ENCODE results near the gene JAK1. TPM values are rescaled to one million over a fixed set of nuclear protein-coding genes. Genes with fewer than 3 reads are reported as not detected.

JAK1 gene
- total RNA-seq, 2 donors from 2014 or later: 83.7 to 98.7 TPM

DNA sequence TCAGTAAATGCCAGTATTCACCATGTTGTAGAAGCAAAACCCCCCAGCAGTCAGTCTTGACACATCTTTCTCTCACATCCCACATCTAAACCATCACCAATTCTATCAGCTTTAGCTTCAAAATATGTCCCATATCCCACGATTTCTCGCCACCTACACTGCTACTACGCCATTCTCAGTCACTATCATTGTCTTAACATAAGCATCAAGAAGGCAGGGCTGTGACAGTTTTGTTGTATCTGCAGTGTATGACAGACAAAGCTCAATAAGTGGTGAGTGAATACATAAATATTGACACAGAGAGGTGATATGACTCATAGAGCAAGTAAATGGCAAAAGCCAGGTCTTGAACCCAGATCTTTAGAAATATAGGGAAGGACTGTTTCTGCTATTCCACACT is 59.9 kb downstream of the JAK1 start:
- intact Hi-C loops (cut with DNase I): no loop called here
- ATAC-seq (no peak), DNase-seq (no peak)

DNA sequence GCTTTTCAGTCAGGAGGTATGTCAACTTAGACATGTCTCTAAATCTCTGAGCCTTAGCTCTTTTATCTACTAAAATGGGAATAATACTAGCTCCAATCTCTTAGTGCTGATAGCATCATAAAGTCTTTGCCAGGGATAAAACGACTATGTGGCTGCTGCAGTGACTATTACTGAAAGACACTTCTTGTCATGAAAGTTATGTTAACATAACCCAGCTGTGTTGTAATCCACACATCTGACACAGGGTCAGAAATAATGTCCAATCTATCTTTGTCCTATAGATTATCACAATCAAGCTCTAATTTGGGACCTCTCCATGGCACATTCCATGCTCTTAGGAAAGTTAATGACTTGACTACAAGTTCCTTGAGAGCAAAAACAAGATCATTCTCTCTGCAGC is 62.8 kb downstream of the JAK1 start:
- intact Hi-C loops (cut with DNase I): no loop called here
- DNase-seq (no peak), ATAC-seq (no peak)

DNA sequence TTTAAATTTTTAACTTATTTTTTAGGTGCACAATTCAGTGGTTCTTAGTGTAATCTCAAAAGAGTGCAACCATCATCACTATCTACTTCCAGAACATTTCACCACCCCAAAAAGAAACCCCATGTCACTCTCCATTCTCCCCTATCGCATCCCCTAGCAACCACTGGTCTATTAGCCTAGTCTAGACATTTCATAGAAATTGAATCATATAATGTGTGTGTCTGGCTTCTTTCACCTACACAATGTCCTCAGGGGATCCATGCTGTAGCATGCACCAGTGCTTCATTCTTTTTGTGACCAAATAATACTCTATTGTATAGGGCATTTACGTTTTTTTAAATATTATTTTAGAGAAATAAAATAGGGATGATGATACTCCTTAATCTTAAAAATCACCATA is 64.7 kb downstream of the JAK1 start:
- no peak for ATAC-seq
- no peak for DNase-seq
- intact Hi-C loops (cut with DNase I): no loop called here

DNA sequence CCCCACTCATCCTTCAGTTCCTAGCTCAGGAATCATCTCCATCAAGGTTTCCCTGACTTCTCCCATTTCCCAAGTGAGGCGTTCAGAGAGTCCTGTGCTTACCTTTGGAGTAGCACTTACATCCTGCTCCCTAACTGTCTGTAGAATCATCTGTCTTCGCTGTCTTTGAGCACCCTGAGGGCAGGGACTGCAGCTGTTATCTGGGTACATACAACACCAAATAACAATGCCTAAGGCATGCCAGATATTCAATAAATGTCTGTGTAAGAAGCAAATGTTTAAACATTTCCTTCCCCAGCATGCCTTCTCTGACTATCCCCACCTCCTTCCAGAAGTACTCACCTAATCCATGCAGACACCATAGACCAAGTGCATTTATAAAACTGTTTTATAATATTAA is 65.4 kb downstream of the JAK1 start:
- ATAC-seq (no peak), DNase-seq (no peak)
- intact Hi-C loops (cut with DNase I): no loop called here

- intact Hi-C loops (cut with DNase I): loop anchor here in 1 of 2 donors (5.0 kb wide), 2 partner anchors 69 to 104 kb away; partner anchors contain the start of gene JAK1
- ATAC-seq (peak; percentile 94 to 98), DNase-seq (peak; percentile 88)
Measured at GRCh38 chr1:64898107-64898861, 68.1 kb downstream of the JAK1 start.

- intact Hi-C loops (cut with DNase I): loop anchor here in 1 of 2 donors (5.0 kb wide), 2 partner anchors 71 to 106 kb away; partner anchors contain the start of gene JAK1
- ATAC-seq (no peak), DNase-seq (no peak)
Measured at GRCh38 chr1:64896551-64896950, 69.8 kb downstream of the JAK1 start.

- intact Hi-C loops (cut with DNase I): loop anchor here in 1 of 2 donors (5.0 kb wide), 2 partner anchors 72 to 107 kb away; partner anchors contain the start of gene JAK1
- ATAC-seq: no peak
- DNase-seq: no peak
Measured at GRCh38 chr1:64895500-64895899, 70.8 kb downstream of the JAK1 start.

GRCh38 chr1:64894438-64895196 is 71.7 kb downstream of the JAK1 start:
- no peak for DNase-seq
- no peak for ATAC-seq
- intact Hi-C loops (cut with DNase I): loop anchor here in 1 of 2 donors (5.0 kb wide), 2 partner anchors 73 to 108 kb away; partner anchors contain the start of gene JAK1

- ATAC-seq (no peak), DNase-seq (no peak)
- intact Hi-C loops (cut with DNase I): no loop called here
Measured at GRCh38 chr1:64893921-64894320, 72.4 kb downstream of the JAK1 start.

DNA sequence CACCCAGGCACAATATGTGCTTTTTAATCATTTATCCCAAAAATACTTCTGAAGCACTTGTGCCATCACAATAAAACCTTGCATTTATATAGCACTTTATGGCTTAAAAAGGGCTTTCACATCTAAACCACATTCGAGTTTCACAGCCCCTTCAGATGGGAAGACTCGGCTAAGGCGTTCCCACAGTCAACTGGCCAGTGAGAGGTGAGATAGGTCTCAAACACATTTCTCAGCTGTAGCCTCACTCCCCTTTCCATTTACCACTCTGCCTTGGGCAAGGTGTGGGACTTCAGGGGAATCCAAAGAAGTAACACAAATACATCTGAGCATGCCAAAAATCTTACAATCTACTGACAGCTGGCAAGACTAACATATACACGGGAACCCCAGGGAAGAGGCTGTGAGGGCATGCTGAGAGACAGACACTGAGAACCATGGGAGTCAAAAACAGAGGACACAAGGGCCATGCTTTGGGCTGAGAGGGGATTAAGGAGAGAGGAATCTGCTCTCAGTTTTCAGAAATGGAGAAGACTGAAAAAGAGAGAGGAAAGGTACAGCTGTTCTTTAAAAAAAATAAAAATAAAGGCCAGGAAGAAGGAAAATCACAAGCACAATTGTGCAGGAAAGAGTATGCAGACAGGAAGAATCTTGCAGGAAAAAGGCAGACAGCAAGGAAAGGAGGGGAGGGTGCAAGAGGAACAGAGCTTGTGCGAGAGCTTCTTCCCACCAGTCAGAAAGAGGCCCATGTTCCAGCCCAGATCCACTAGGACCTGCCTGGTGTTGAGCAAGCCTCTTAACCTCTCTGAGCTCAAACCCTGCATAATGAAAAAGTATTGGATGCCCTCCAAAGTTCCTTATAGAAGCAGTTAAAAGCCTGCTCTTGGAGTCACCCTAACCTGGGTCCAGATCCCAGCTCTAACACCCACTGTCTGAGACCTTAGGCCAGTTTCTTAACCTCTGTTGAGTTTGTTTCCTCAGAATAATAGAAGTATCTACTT is 73.5 kb downstream of the JAK1 start:
- no peak for DNase-seq
- intact Hi-C loops (cut with DNase I): no loop called here
- peak in 1 of 2 donors; percentile 5 for ATAC-seq

DNA sequence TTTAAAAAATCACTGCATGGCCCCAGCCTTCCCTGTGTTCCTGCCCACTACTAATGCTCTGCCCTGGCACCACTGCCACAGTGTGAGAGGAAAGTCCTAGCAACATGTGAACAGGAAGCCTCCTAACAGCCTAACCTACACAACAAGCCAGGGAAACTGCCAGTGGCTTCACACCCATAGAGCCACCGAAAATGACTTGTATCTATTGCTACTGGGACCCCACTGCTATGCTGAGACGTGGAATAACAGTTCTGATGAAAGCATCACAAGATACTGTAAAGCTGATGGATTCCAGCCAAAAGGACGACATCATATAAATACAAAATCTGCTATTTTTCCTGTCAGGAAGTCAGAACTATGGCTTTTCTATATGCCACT is 74.9 kb downstream of the JAK1 start:
- ATAC-seq (peak; percentile 45 to 49), DNase-seq (no peak)
- intact Hi-C loops (cut with DNase I): no loop called here

DNA sequence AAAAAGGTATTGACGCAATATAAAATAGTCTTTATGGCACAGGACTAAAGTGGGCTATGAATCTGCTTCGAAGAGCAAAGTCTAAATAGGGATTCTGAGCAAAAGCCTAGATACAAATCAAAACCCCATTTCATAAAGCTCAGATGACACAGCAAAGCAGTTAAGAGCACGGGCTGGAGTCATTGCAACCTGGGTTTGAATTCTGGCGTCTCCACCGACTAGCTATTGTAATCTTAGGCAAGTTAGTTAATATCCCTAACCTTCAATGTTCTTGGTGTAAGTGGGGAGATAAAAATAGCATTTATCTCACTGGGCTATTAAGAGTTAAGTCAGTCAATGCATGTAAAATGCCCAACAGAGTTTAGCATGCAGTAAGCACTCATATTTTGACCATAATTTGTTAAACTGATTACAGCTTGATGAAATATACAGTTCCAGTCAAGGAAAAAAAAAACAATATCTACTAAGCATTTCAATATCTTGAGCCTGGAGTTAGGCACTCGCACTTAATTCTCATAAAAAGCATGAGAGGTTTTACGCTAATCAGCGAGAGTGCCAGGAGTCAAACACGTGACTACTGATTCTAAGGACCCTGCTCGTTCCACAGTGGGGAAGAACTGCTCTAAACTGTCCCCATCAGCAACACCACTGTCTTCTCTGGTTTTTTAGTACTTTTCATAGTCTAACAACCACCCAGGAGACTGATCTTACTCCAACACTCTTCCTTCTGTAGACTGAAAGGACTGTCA is 75.5 kb downstream of the JAK1 start:
- intact Hi-C loops (cut with DNase I): no loop called here
- DNase-seq: no peak

GRCh38 chr1:64887689-64888217 is 78.6 kb downstream of the JAK1 start:
- no peak for DNase-seq
- ATAC-seq: no peak
- intact Hi-C loops (cut with DNase I): no loop called here

More for the DNA sequence above, 75.5 kb downstream of the JAK1 start:
- ATAC-seq: peak; percentile 14 to 33

DNA sequence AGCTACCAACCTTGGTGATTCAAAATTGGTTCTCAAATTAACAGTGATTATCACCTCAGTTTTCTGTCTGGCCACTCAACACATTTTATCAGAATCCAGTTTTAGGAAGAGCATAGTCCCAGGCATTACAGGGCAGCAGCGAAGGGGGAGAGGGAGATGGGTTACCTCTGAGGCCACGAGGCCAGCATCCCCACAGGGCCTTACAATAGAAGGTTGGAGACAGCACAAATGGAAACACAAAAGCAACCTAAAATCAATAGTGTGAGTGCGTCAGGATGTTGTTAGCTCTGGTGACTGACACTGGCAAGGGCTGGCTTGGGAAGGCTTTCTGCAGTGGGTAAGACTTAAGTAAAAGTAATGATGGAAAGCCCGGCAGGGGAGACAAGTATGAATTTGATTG is 79.5 kb downstream of the JAK1 start:
- DNase-seq (no peak), ATAC-seq (no peak)
- intact Hi-C loops (cut with DNase I): no loop called here

DNA sequence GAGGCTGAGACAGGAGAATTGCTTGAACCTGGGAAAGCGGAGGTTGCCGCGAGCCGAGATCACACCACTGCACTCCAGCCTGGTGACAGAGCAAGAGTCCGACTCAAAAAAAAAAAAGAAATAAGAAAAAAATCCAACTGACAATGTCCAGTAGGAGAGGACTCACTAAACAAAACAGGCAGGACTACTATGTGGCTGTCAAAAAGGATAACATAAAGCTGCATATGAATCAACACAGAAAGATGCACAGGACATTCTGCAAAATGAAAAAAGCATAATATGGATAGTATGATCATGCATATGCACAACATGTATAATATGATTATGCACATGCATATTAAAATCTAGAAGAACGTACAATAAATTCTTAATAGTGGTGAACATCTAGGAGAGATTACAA is 80.7 kb downstream of the JAK1 start:
- ATAC-seq (no peak), DNase-seq (no peak)
- intact Hi-C loops (cut with DNase I): no loop called here

DNA sequence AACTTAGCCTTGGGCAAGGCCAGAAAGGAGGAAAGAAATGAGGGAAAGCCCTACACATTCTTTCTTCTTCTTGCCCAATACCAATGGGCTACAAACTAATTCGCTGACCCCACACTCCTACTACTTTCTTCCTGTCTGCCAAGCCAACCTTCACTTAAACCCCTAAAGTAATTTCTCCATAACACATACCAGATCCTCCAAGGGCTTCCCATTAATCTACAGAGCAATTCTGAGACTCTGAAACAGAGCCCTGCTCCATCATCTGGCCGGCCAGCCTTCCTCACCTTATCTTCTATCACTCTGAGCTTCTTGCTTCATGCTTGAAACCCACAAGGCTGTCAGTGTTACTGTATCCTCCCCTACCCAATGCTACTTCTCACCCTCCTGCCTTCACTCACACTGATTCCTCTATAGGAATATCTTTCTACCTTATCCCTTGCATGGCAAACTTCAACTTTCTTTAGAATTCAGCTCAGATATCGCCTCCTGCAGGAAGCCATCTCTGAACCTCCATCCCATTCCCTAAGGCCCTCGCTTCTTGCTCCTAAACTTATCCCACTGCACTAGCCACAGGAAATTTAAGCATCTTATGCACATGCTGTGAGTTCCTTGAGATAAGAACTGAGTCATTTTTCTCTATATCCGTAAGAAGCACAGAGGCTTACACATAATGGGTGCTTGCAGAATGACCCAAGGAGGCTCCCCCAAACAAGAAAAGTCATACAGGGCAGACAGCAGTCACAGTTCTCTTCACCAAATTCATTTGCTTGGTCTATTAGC is 81.9 kb downstream of the JAK1 start:
- DNase-seq: no peak
- no peak for ATAC-seq
- intact Hi-C loops (cut with DNase I): no loop called here

DNA sequence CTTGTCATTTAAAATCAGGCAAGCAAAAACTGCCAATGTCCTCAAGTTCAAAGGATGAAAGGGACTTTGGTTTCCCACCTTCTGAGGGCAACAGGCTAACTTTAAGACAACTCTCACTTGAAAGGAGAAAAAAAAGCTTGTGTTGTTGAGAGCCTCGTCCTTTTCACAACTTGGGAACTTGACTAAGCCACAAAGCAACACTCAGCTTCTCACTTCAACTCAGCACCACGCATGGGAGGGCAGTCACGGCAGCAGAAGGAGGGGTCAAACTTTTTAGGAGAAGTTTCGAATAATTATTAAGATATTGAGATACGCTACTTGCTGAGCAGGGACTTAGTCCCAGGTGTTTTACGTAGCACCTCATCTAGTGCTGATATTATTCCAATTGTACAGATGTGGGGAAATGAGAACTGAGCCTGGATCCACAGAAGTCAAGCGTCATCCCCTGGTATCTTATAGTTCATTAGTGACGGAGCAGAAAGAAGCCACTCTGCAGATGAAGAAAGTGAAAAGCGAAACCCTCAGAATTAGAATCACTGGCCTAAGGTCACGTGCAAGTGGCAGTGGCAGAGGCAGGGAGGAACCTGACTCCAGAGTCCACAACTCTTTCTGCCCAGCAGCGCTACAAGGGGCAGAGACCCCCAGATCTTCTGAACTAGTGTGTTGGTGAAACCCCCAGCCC is 83.6 kb downstream of the JAK1 start:
- ATAC-seq (no peak), DNase-seq (no peak)
- intact Hi-C loops (cut with DNase I): no loop called here

Data from left cardiac atrium (tissue), 4 donors.